Fibroblast of lung (primary cell): Measurements from ENCODE around the gene G6PD. TPM values are rescaled to one million over a fixed set of nuclear protein-coding genes. Genes with fewer than 3 reads are reported as not detected.
A peak's percentile ranks its signal among the peaks of the same experiment; 100 is the strongest.

Experiments used
- DNase-seq, 2 donors: peaks; one replicate each; pipeline versions ENCODE4 v3.0.0 to v3.0.0-alpha.2; 2010; ENCODE audit warnings: low read depth in 2 of 2
- H2AFZ ChIP-seq: 2 replicates; pipeline ENCODE4 v1.5.1; 2012; ENCODE audit warnings: low read length, control low read depth, inconsistent platforms
- H3K27ac ChIP-seq: 2 replicates; pipeline ENCODE4 v1.5.1; 2011; ENCODE audit warnings: low read length, control low read depth; ENCODE audit not compliant: insufficient read depth
- H3K27me3 ChIP-seq: 2 replicates; pipeline ENCODE4 v1.5.1; 2011; ENCODE audit warnings: mild to moderate bottlenecking, low read length; ENCODE audit not compliant: control insufficient read depth, insufficient read depth
- H3K36me3 ChIP-seq: 2 replicates; pipeline ENCODE4 v1.5.1; 2011; ENCODE audit warnings: low read length; ENCODE audit not compliant: control insufficient read depth, insufficient read depth
- H3K4me1 ChIP-seq: 2 replicates; pipeline ENCODE4 v1.5.1; 2011; ENCODE audit warnings: low read length; ENCODE audit not compliant: control insufficient read depth, insufficient read depth; ENCODE audit errors: extremely low read depth
- H3K4me2 ChIP-seq: 2 replicates; pipeline ENCODE4 v1.5.1; 2011; ENCODE audit warnings: low read length, control low read depth; ENCODE audit not compliant: insufficient read depth; ENCODE audit errors: extremely low read depth
- H3K4me3 ChIP-seq, 4 experiments: fragments of 200-600 bp in 1 of 4; sonication (generic) in 1 of 4; replicated peaks in 1 of 4; 2 replicates each; pipeline ENCODE4 v1.5.1; 2011 to 2016; ENCODE audit warnings: low read length in 4 of 4, low read depth in 3 of 4, mild to moderate bottlenecking in 3 of 4, control low read depth in 2 of 4, inconsistent platforms in 1 of 4, mixed read lengths in 1 of 4; ENCODE audit not compliant: insufficient read depth in 1 of 4; ENCODE audit errors: control extremely low read depth in 1 of 4
- H3K79me2 ChIP-seq: 2 replicates; pipeline ENCODE4 v1.5.1; 2012; ENCODE audit warnings: mild to moderate bottlenecking, low read length, inconsistent platforms; ENCODE audit not compliant: control insufficient read depth, insufficient read depth
- H3K9ac ChIP-seq: 2 replicates; pipeline ENCODE4 v1.5.1; 2011; ENCODE audit warnings: mild to moderate bottlenecking, low read length, control low read depth; ENCODE audit not compliant: insufficient read depth
- H3K9me3 ChIP-seq: 2 replicates; pipeline ENCODE4 v1.5.1; 2012; ENCODE audit warnings: low read depth, low read length; ENCODE audit not compliant: control insufficient read depth, insufficient read depth
- H4K20me1 ChIP-seq: 2 replicates; pipeline ENCODE4 v1.5.1; 2011; ENCODE audit warnings: low read length; ENCODE audit not compliant: control insufficient read depth, insufficient read depth; ENCODE audit errors: extremely low read depth
- EZH2 ChIP-seq: IDR thresholded peaks from 2 replicates; pipeline ENCODE4 v1.5.1; 2012; ENCODE audit warnings: low read length, control low read depth, mild to moderate bottlenecking; ENCODE audit errors: missing control alignments
- polyA plus RNA-seq, 2 donors: library from polyadenylated mRNA; depleted of rRNA in 1 of 2; stranded (reverse) in 1 of 2; unstranded in 1 of 2; fragments of >200 nt; gene quantifications; 2 replicates each; pipeline ENCODE4 v1.2.1, GENCODE V29; 2011 to 2012; ENCODE audit warnings: missing spikeins in 1 of 2
- total RNA-seq: library from RNA; depleted of rRNA; stranded (reverse); fragments of >200 nt; gene quantifications from 2 replicates; pipeline ENCODE4 v1.2.1, GENCODE V29; 2014
- TF ChIP-seq, protein P1 (sequence below), 2 donors: IDR thresholded peaks in 1 of 2; conservative IDR thresholded peaks in 1 of 2; 1 replicate in 1 of 2; 2 replicates in 1 of 2; pipeline ENCODE4 v1.5.1; 2011 to 2012; ENCODE audit warnings: low read length in 2 of 2, control low read depth in 1 of 2, inconsistent platforms in 1 of 2, low read depth in 1 of 2, mild to moderate bottlenecking in 1 of 2

Gene G6PD
- total and polyA plus RNA-seq, 2 donors (not counting 1 experiment from before 2014, with no cell fraction given), result 86.2 to 109 TPM

DNA sequence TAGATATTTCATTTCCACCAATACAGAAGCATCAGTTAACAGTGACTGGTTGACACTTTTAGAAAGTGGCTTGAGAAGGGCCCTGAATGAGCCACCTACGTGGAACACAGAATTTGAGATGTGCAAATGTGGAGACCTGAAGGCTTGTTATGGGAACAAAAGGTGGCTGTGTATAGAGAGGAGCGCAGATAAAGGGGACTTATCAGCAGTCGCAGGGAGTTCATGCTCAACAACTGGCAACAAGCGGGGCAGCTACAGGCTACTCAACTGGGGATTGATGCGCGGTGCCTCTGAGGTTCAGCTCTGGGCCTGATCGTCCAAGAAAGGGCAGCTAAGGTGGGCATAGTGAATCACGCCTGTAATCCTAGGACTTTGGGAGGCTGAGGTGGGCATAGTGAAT is 27.3 kb downstream of the G6PD start:
- no peak for DNase-seq
- H3K9ac ChIP-seq, result no peak overlapping the region
- no peak overlapping the region for H3K4me3 ChIP-seq
- H3K9me3 ChIP-seq, result no peaks in the 10 kb centered on the region
- no peaks in the 10 kb centered on the region for H3K27me3 ChIP-seq
- no peaks in the 10 kb centered on the region for H4K20me1 ChIP-seq
- no peaks in the 10 kb centered on the region for H3K36me3 ChIP-seq
- peaks cover 4% of the 10 kb centered on the region for H3K79me2 ChIP-seq
- no peak overlapping the region for H3K27ac ChIP-seq
- no peak overlapping the region for H3K4me2 ChIP-seq
- H3K4me1 ChIP-seq, result peaks cover 10% of the 10 kb centered on the region
- H2AFZ ChIP-seq, result no peak overlapping the region
- TF ChIP-seq, protein P1, sequence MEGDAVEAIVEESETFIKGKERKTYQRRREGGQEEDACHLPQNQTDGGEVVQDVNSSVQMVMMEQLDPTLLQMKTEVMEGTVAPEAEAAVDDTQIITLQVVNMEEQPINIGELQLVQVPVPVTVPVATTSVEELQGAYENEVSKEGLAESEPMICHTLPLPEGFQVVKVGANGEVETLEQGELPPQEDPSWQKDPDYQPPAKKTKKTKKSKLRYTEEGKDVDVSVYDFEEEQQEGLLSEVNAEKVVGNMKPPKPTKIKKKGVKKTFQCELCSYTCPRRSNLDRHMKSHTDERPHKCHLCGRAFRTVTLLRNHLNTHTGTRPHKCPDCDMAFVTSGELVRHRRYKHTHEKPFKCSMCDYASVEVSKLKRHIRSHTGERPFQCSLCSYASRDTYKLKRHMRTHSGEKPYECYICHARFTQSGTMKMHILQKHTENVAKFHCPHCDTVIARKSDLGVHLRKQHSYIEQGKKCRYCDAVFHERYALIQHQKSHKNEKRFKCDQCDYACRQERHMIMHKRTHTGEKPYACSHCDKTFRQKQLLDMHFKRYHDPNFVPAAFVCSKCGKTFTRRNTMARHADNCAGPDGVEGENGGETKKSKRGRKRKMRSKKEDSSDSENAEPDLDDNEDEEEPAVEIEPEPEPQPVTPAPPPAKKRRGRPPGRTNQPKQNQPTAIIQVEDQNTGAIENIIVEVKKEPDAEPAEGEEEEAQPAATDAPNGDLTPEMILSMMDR (conservative IDR thresholded peaks at IDR 0.05 in 1 of 2, IDR thresholded peaks at IDR 0.05 in 1 of 2; ENCODE audit: low read depth in 1 of 2, low read length in 2 of 2), result no peak
- TF ChIP-seq EZH2, result no peak

DNA sequence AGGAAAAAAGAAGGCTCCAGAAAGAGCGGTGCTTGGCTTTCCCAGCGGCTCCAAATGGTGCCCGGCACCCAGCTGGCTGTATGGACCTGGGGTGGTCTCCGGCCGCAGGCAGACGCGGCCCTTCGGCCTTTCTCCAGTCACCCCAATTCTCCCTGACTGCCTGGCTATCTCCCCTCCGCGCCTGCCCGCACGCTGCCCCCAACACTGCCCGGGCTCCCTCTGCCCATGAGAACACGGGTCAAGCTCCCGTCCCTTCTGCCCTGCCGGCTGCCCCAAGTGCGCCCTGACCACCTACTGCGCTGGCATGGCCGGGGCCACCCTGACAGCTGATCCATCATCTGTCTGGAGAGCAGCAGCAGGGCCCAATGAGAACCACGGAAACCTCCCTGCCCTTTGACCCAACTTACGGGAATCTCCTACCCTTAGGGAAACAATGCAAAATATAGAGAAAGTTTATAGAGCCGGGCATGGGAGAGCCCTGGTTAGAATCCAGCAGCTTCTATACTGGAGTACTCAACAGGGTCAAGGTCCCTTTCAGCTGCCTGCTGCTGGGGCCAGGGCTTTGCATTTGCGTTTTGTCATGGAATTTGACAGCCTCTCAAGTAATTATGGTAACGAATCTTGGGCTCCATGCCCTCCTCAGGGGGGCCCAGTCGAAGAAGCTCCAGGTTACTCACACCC is 29.4 kb downstream of the G6PD start:
- H3K79me2 ChIP-seq, result peaks cover 4% of the 10 kb centered on the region
- H3K9ac ChIP-seq, result peak overlapping the region; percentile 48
- peak in 1 of 2 donors; percentile 63 for DNase-seq
- no peak overlapping the region for H2AFZ ChIP-seq
- no peaks in the 10 kb centered on the region for H3K27me3 ChIP-seq
- H3K27ac ChIP-seq, result peak overlapping the region; percentile 69
- H3K4me3 ChIP-seq, result peak overlapping the region in 2 of 4 experiments; percentile 51 to 52
- peak overlapping the region; percentile 72 for H3K4me2 ChIP-seq
- no peaks in the 10 kb centered on the region for H3K36me3 ChIP-seq
- TF ChIP-seq, protein P1 (conservative IDR thresholded peaks at IDR 0.05 in 1 of 2, IDR thresholded peaks at IDR 0.05 in 1 of 2; ENCODE audit: low read depth in 1 of 2, low read length in 2 of 2), result no peak
- TF ChIP-seq EZH2, result no peak
- H3K9me3 ChIP-seq, result no peaks in the 10 kb centered on the region
- H4K20me1 ChIP-seq, result no peaks in the 10 kb centered on the region
- peaks cover 10% of the 10 kb centered on the region for H3K4me1 ChIP-seq

DNA sequence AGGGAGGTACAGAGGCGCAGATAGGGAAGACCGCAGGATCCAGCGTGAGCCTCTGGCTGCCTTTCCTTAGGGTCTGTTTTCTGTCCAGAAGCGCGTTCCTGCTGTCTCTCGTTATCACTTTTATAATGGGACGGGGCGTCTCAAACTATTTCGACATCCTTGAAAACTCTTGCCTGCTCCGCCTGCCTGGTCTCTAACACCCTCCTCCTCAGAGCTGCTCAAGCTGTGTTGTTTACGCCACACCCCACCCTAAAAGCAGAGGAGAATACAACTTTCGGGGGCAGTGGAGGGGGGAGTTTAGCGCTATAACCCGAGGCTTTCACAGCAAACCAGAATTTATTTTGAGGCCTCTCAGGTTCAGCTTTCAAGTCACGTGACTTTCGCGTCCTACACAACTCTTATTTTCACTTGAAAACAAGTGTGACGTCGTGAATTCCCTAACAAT is 30.0 kb downstream of the G6PD start:
- Histone ChIP-seq H4K20me1 (no peaks in the 10 kb centered on the region), H3K79me2 (peaks cover 4% of the 10 kb centered on the region), H3K36me3 (no peaks in the 10 kb centered on the region), H3K9me3 (no peaks in the 10 kb centered on the region), H3K9ac (peak overlapping the region; percentile 48), H2AFZ (no peak overlapping the region), H3K4me2 (peak overlapping the region; percentile 72), H3K4me1 (peaks cover 10% of the 10 kb centered on the region), H3K27me3 (no peaks in the 10 kb centered on the region), H3K4me3 (peak overlapping the region in 2 of 4 experiments; percentile 51 to 52), H3K27ac (peak overlapping the region; percentile 69)
- peak; percentile 50 to 85 for DNase-seq
- TF ChIP-seq, protein P1 (conservative IDR thresholded peaks at IDR 0.05 in 1 of 2, IDR thresholded peaks at IDR 0.05 in 1 of 2; ENCODE audit: low read depth in 1 of 2, low read length in 2 of 2), result no peak
- TF ChIP-seq EZH2, result no peak
